ENCODE data around the gene STPG2. TPM values are rescaled to one million over a fixed set of nuclear protein-coding genes. Genes with fewer than 3 reads are reported as not detected.
"Not testable (repeated sequence)": the region's sequence is repeated elsewhere in the genome, so short reads cannot be mapped to it uniquely, and the experiment has no call there.

Gene STPG2
- total RNA-seq, 2 donors from 2014 or later: 0.13 to 0.53 TPM

GRCh38 chr4:97910005-97910404, 233.3 kb downstream of the STPG2 start:
- Histone ChIP-seq H3K4me3 (ENCODE audit: low read length) (no peak overlapping the region), H3K27ac (ENCODE audit: low read depth, low read length) (no peak overlapping the region), H3K27me3 (ENCODE audit: control insufficient read depth, insufficient read depth, low read length, poor library complexity, severe bottlenecking) (no peaks in the 10 kb centered on the region), H3K36me3 (ENCODE audit: control insufficient read depth, insufficient read depth, low read length) (no peaks in the 10 kb centered on the region), H3K9ac (ENCODE audit: extremely low read depth, low read length, poor library complexity, severe bottlenecking) (no peak overlapping the region), H3K9me3 (ENCODE audit: control insufficient read depth, low read length) (no peaks in the 10 kb centered on the region), H3K4me1 (ENCODE audit: control insufficient read depth, insufficient read depth, low read length) (no peaks in the 10 kb centered on the region)
- DNase-seq: peak; percentile 69
- WGBS, 2 experiments (ENCODE audit: insufficient coverage in 1 of 2, insufficient read length in 1 of 2): 72% methylated on average over 3 of the region's 3 CpGs; no CpG with 5 or more reads in 1 of the 2 experiments
- Mint-ChIP-seq H3K4me3 (no peak overlapping the region), H3K27ac (no peak overlapping the region), H3K4me1 (peaks cover 13% of the 10 kb centered on the region), H3K9me3 (peaks cover 16% of the 10 kb centered on the region), H3K27me3 (ENCODE audit: insufficient read depth) (no peaks in the 10 kb centered on the region), H3K36me3 (ENCODE audit: low read depth) (peaks cover 2% of the 10 kb centered on the region)
- TF ChIP-seq CTCF (conservative IDR thresholded peaks at IDR 0.05): peak; percentile 69

GRCh38 chr4:97903436-97904189, 239.7 kb downstream of the STPG2 start:
- not testable (repeated sequence) for H3K4me3 ChIP-seq (ENCODE audit: low read length); H3K27ac ChIP-seq (ENCODE audit: low read depth, low read length); H3K36me3 ChIP-seq (ENCODE audit: control insufficient read depth, insufficient read depth, low read length); H3K36me3 Mint-ChIP-seq (ENCODE audit: low read depth); H3K27me3 Mint-ChIP-seq (ENCODE audit: insufficient read depth); H3K4me1 ChIP-seq (ENCODE audit: control insufficient read depth, insufficient read depth, low read length); H3K4me1 Mint-ChIP-seq; H3K27me3 ChIP-seq (ENCODE audit: control insufficient read depth, insufficient read depth, low read length, poor library complexity, severe bottlenecking); H3K9ac ChIP-seq (ENCODE audit: extremely low read depth, low read length, poor library complexity, severe bottlenecking)
- WGBS, 2 experiments (ENCODE audit: insufficient coverage in 1 of 2, insufficient read length in 1 of 2): 87 to 96% methylated on average over 8 to 20 of the region's 23 CpGs
- Mint-ChIP-seq H3K4me3 (peak overlapping the region; percentile 48), H3K9me3 (peaks cover 25% of the 10 kb centered on the region), H3K27ac (peak overlapping the region; percentile 90)
- peak; percentile 42 for DNase-seq
- H3K9me3 ChIP-seq (ENCODE audit: control insufficient read depth, low read length): peaks cover 11% of the 10 kb centered on the region

- H3K4me1 Mint-ChIP-seq: peaks cover 9% of the 10 kb centered on the region
- peaks cover 1% of the 10 kb centered on the region for H3K27me3 Mint-ChIP-seq (ENCODE audit: insufficient read depth)
- no peaks in the 10 kb centered on the region for H3K4me1 ChIP-seq (ENCODE audit: control insufficient read depth, insufficient read depth, low read length)
- H3K4me3 Mint-ChIP-seq: no peak overlapping the region
- no peak overlapping the region for H3K27ac Mint-ChIP-seq
- no peak overlapping the region for H3K9ac ChIP-seq (ENCODE audit: extremely low read depth, low read length, poor library complexity, severe bottlenecking)
- H3K9me3 Mint-ChIP-seq: peaks cover 15% of the 10 kb centered on the region
- DNase-seq: no peak
- H3K4me3 ChIP-seq (ENCODE audit: low read length): no peak overlapping the region
- H3K36me3 Mint-ChIP-seq (ENCODE audit: low read depth): peaks cover 3% of the 10 kb centered on the region
- H3K27me3 ChIP-seq (ENCODE audit: control insufficient read depth, insufficient read depth, low read length, poor library complexity, severe bottlenecking): no peaks in the 10 kb centered on the region
- no peak overlapping the region for H3K27ac ChIP-seq (ENCODE audit: low read depth, low read length)
- WGBS, 2 experiments (ENCODE audit: insufficient coverage in 1 of 2, insufficient read length in 1 of 2): 41% methylated on average over 2 of the region's 2 CpGs; no CpG with 5 or more reads in 1 of the 2 experiments
- no peaks in the 10 kb centered on the region for H3K36me3 ChIP-seq (ENCODE audit: control insufficient read depth, insufficient read depth, low read length)
- peaks cover 11% of the 10 kb centered on the region for H3K9me3 ChIP-seq (ENCODE audit: control insufficient read depth, low read length)
- TF ChIP-seq CTCF (conservative IDR thresholded peaks at IDR 0.05): no peak
These were observed 243.0 kb downstream of the STPG2 start for GRCh38 chr4:97900229-97900628.
